K562 (cell line): ENCODE results near the gene RASSF6. TPM values are rescaled to one million over a fixed set of nuclear protein-coding genes. Genes with fewer than 3 reads are reported as not detected.
"Not testable (repeated sequence)": the region's sequence is repeated elsewhere in the genome, so short reads cannot be mapped to it uniquely, and the experiment has no call there.

Source experiments
- ATAC-seq: fragments of 200-7000 bp; cut with Tn5 transposase; 3 replicates; pipeline ENCODE4 v1.9.1; 2020; ENCODE audit warnings: moderate library complexity
- BruUV-seq: library from RNA; stranded (reverse); fragments of 400-500 nt; replicated peaks from 2 replicates; lab custom pipeline; 2021; lab: Mats Ljungman, UMichigan
- CTCF ChIA-PET: fragments of 300-600 bp; formaldehyde crosslinking; extraction: SDS; loops from one replicate; lab custom pipeline; 2021; ENCODE audit warnings: low intra/inter-chr PET ratio; lab: Yijun Ruan, JAX
- POLR2A ChIA-PET: fragments of 300-600, 350-650 bp; sonication (Branson Sonifier 250); formaldehyde crosslinking; extraction: SDS; loops from one replicate; lab custom pipeline; 2021; ENCODE audit warnings: antibody characterized with exemption, inconsistent platforms; lab: Yijun Ruan, JAX
- DNase-seq, 4 experiments: peaks; one replicate each; pipeline versions ENCODE4 v3.0.0 to v3.0.0-alpha.2; 2011 to 2018; ENCODE audit warnings: low spot score in 3 of 4, mixed read lengths in 3 of 4; ENCODE audit errors: extremely low read depth in 1 of 4
- FAIRE-seq: peaks from 2 replicates; lab custom pipeline; 2011; peaks lifted over from hg19 to GRCh38; lab: Jason Lieb, UNC
- H2AFZ ChIP-seq: 2 replicates; pipeline ENCODE4 v1.6.0; 2011; ENCODE audit warnings: low read depth, low read length, control low read depth, inconsistent platforms
- H3K27ac ChIP-seq: fragments of 200-600 bp; 3 replicates; pipeline ENCODE4 v1.8.0; 2011; ENCODE audit warnings: low read depth, mild to moderate bottlenecking, control low read depth, inconsistent platforms, low read length, moderate library complexity, mixed read lengths; ENCODE audit errors: extremely low read depth
- H3K27me3 ChIP-seq, 2 experiments: fragments of 300-600 bp in 1 of 2; 2 replicates in 1 of 2; 3 replicates in 1 of 2; pipeline versions ENCODE4 v1.6.0 to v1.8.0; 2011; ENCODE audit warnings: inconsistent platforms in 2 of 2, low read length in 2 of 2, mild to moderate bottlenecking in 1 of 2, mixed read lengths in 1 of 2, moderate library complexity in 1 of 2; ENCODE audit not compliant: control insufficient read depth in 2 of 2, insufficient read depth in 2 of 2
- H3K36me3 ChIP-seq: fragments of 300-600 bp; 3 replicates; pipeline ENCODE4 v1.8.0; 2011; ENCODE audit warnings: mild to moderate bottlenecking, low read length, inconsistent platforms; ENCODE audit not compliant: control insufficient read depth, insufficient read depth
- H3K4me1 ChIP-seq, 2 experiments: fragments of 200-600 bp in 1 of 2; replicated peaks in 1 of 2; 2 replicates in 1 of 2; 3 replicates in 1 of 2; pipeline versions ENCODE4 v1.5.1 to v1.8.0; 2011; ENCODE audit warnings: inconsistent platforms in 2 of 2, low read length in 2 of 2, mild to moderate bottlenecking in 1 of 2, mixed read lengths in 1 of 2, moderate library complexity in 1 of 2; ENCODE audit not compliant: control insufficient read depth in 2 of 2, insufficient read depth in 2 of 2
- H3K4me2 ChIP-seq: 2 replicates; pipeline ENCODE4 v1.6.1; 2011; ENCODE audit warnings: low read length, control low read depth, inconsistent platforms, mixed read lengths; ENCODE audit not compliant: insufficient read depth
- H3K4me3 ChIP-seq: fragments of 200-600 bp; sonication (generic), shearing (Covaris generic); 2 replicates; pipeline ENCODE4 v1.5.1; 2016; ENCODE audit warnings: control low read depth, inconsistent platforms
- H3K79me2 ChIP-seq: fragments of 200-600 bp; 3 replicates; pipeline ENCODE4 v1.8.0; 2011; ENCODE audit warnings: low read length, inconsistent platforms; ENCODE audit not compliant: control insufficient read depth, insufficient read depth
- H3K9ac ChIP-seq, 2 experiments: 2 replicates each; pipeline versions ENCODE4 v1.6.0 to v1.6.1; 2011; ENCODE audit warnings: low read depth in 2 of 2, low read length in 2 of 2, control low read depth in 1 of 2, inconsistent platforms in 1 of 2, mild to moderate bottlenecking in 1 of 2, mixed read lengths in 1 of 2; ENCODE audit not compliant: insufficient read depth in 1 of 2
- H3K9me1 ChIP-seq: one replicate; pipeline ENCODE4 v1.6.0; 2011; ENCODE audit warnings: inconsistent platforms, mild to moderate bottlenecking, low read length, moderate library complexity; ENCODE audit not compliant: control insufficient read depth, insufficient read depth
- H3K9me3 ChIP-seq: replicated peaks from 2 replicates; pipeline ENCODE4 v1.5.1; 2011; ENCODE audit warnings: low read depth, low read length, inconsistent platforms; ENCODE audit not compliant: control insufficient read depth, insufficient read depth
- H4K20me1 ChIP-seq: replicated peaks from 2 replicates; pipeline ENCODE4 v1.6.1; 2011; ENCODE audit warnings: low read length, inconsistent platforms, mixed read lengths; ENCODE audit not compliant: control insufficient read depth, insufficient read depth
- CREM ChIP-seq: IDR thresholded peaks from 2 replicates; pipeline ENCODE4 v1.6.1; 2014; ENCODE audit warnings: antibody characterized with exemption, low read depth
- DEAF1 ChIP-seq: fragments of 450-650 bp; formaldehyde crosslinking; IDR thresholded peaks from 2 replicates; pipeline ENCODE4 v1.4.0; 2020; ENCODE audit warnings: mild to moderate bottlenecking, moderate library complexity
- GTF2A2 ChIP-seq: IDR thresholded peaks from 2 replicates; pipeline ENCODE4 v1.6.1; 2016; ENCODE audit warnings: mild to moderate bottlenecking, missing genetic modification characterization, missing compliant biosample characterization
- KLF16 ChIP-seq: IDR thresholded peaks from 2 replicates; pipeline ENCODE4 v1.6.1; 2016; ENCODE audit warnings: antibody characterized with exemption
- LCOR ChIP-seq: sonication (generic); formaldehyde crosslinking; IDR thresholded peaks from 2 replicates; pipeline ENCODE4 v1.8.0; 2022; ENCODE audit warnings: mild to moderate bottlenecking, missing genetic modification reagents
- MAZ ChIP-seq, 2 experiments: fragments of 450-650 bp in 1 of 2; sonication (generic) in 1 of 2; formaldehyde crosslinking; IDR thresholded peaks in 1 of 2; conservative IDR thresholded peaks in 1 of 2; 2 replicates each; pipeline versions ENCODE4 v1.4.0 to v1.5.0; 2020; ENCODE audit warnings: mild to moderate bottlenecking in 1 of 2, missing genetic modification reagents in 1 of 2
- NCOR1 ChIP-seq: fragments of 450-650 bp; IDR thresholded peaks from 2 replicates; pipeline ENCODE4 v1.6.1; 2016; ENCODE audit warnings: mild to moderate bottlenecking, moderate library complexity
- NFE2 ChIP-seq: IDR thresholded peaks from 2 replicates; pipeline ENCODE4 v1.6.1; 2014; ENCODE audit warnings: antibody characterized with exemption, low read depth
- SAFB2 ChIP-seq: fragments of 200-400 bp; formaldehyde crosslinking; IDR thresholded peaks from 2 replicates; pipeline ENCODE4 v1.6.1; 2018; ENCODE audit warnings: borderline replicate concordance, low read length, low read depth, moderate library complexity; ENCODE audit not compliant: severe bottlenecking
- SLC30A9 ChIP-seq: fragments of 250-450 bp; sonication (Bioruptor Pico); IDR thresholded peaks from 2 replicates; pipeline ENCODE4 v1.8.0; 2022; ENCODE audit warnings: mild to moderate bottlenecking, moderate library complexity
- SMC3 ChIP-seq: conservative IDR thresholded peaks from 2 replicates; pipeline ENCODE4 v1.6.1; 2011; ENCODE audit warnings: low read depth, low read length, improper control_type of control experiment; ENCODE audit not compliant: insufficient read depth
- ZNF324 ChIP-seq: fragments of 250-450 bp; sonication (Bioruptor Pico); IDR thresholded peaks from 2 replicates; pipeline ENCODE4 v1.4.0; 2020; ENCODE audit warnings: mild to moderate bottlenecking
- ZNF384 ChIP-seq: IDR thresholded peaks from 2 replicates; pipeline ENCODE4 v1.6.1; 2012; ENCODE audit warnings: low read depth, low read length, improper control_type of control experiment
- WGBS: fragments of 100-300 bp; shearing (Covaris generic); methylation state at CpG from one replicate; pipeline ENCODE4 v1.1.6; 2016; ENCODE audit warnings: low coverage, mixed read lengths; ENCODE audit not compliant: insufficient coverage; ENCODE audit errors: missing lambda C conversion rate; 5-methylcytosine and 5-hydroxymethylcytosine counted together
- in situ Hi-C: fragments of 300-500 bp; cut with MboI; formaldehyde crosslinking; loops from 4 replicates; pipeline ENCODE4 v1.15.0; 2018; ENCODE audit warnings: inconsistent platforms, mixed read lengths
- intact Hi-C: fragments of 100-400 bp; cut with micrococcal nuclease; formaldehyde crosslinking; loops from 2 replicates; pipeline ENCODE4 v1.14.2; 2022
- polyA plus RNA-seq, 8 experiments: library from polyadenylated mRNA; depleted of rRNA in 4 of 8; stranded (reverse) in 5 of 8; unstranded in 3 of 8; fragments of >200 nt; fragmentation: Nextera tagmentation in 2 of 8; fragmentation: Illumina TruSeq in 1 of 8; extraction: Ambion mirVana in 2 of 8; extraction: Trizol in 1 of 8; gene quantifications; 2 replicates each; pipeline versions ENCODE4 v1.2.1 to v1.2.3, GENCODE V29; 2011 to 2014; ENCODE audit warnings: inconsistent platforms in 1 of 8, missing spikeins in 1 of 8
- total RNA-seq, 7 experiments: library from RNA; depleted of rRNA in 6 of 7; stranded (reverse); fragments of >200 nt in 6 of 7; fragmentation: Illumina TruSeq in 2 of 7; extraction: Trizol in 2 of 7; gene quantifications; 2 replicates each; pipeline versions ENCODE4 v1.2.1 to v1.2.3, GENCODE V29; 2011 to 2021; ENCODE audit warnings: low replicate concordance in 1 of 7
- TF ChIP-seq, protein P1 (sequence below): sonication (generic); formaldehyde crosslinking; IDR thresholded peaks from 2 replicates; pipeline ENCODE4 v1.5.0; 2020; ENCODE audit warnings: missing genetic modification reagents
- TF ChIP-seq, protein P2 (sequence below): fragments of 250-450 bp; sonication (Bioruptor Pico); IDR thresholded peaks from 2 replicates; pipeline ENCODE4 v1.5.1; 2021; ENCODE audit warnings: mild to moderate bottlenecking

The RASSF6 gene
- total and polyA plus RNA-seq, 9 of the 15 experiments (the other 6 are each of a cell fraction or from before 2014, with no cell fraction given): under 0.01 to 0.25 (median 0.06) TPM; not detected in 1

DNA sequence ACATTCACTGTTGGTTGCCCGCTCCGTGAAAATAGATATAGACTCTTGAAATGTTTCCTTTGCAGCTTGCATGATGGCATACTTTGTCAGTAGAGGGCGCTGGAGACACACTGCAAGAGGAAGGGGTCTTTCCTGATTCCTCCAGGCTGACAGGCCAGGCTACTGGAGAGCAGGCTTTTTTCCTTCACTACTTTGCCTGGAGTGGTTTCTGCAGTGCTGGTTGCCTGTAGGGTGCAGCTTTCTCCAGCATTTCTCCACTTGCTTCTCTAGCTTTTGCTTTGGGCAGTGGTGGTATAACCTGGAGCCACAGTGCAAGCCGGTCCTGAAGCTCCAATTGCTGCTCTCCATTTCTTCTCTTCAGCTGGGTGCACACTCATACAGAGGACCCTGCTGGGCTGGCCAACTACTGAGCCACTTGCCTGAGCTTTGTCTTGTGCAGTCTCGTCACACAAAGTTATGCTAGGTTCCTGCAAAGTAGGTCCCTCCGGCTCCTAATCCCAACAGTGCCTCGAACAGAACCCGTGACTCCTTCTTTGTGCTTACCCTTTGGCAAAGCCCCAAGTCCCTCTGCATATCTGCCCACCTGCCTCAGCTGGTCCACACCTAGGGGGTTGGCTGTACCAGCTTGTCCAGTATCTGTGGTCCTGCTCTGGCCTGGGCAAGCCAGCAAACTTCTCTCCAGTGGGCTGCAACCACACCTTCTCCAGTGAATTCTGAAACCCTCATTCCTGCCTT, 46.3 kb downstream of the RASSF6 start (continued):
- TF ChIP-seq MAZ (CRISPR knock-in tag; conservative IDR thresholded peaks at IDR 0.05 in 1 of 2, IDR thresholded peaks at IDR 0.05 in 1 of 2) (0 out of 4 replicates have a peak, but pooled peaks of 1 of the 2 experiments have one; percentile 21), NCOR1 (no peak), DEAF1 (CRISPR knock-in tag) (peak; percentile 63), SAFB2 (no peak), LCOR (CRISPR knock-in tag) (no peak), KLF16 (peak; percentile 24; the same call in 1 of the 2 replicates), SMC3 (peak; percentile 81), ZNF384 (peak; percentile 35; the same call in 1 of the 2 replicates), CREM (0 out of 2 replicates have a peak, but pooled peaks have one; percentile 28), ZNF324 (no peak), GTF2A2 (tag) (no peak), SLC30A9 (CRISPR knock-in tag) (no peak), NFE2 (no peak)
- TF ChIP-seq, protein P1, sequence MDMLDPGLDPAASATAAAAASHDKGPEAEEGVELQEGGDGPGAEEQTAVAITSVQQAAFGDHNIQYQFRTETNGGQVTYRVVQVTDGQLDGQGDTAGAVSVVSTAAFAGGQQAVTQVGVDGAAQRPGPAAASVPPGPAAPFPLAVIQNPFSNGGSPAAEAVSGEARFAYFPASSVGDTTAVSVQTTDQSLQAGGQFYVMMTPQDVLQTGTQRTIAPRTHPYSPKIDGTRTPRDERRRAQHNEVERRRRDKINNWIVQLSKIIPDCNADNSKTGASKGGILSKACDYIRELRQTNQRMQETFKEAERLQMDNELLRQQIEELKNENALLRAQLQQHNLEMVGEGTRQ (CRISPR knock-in tag): no peak
- TF ChIP-seq, protein P2, sequence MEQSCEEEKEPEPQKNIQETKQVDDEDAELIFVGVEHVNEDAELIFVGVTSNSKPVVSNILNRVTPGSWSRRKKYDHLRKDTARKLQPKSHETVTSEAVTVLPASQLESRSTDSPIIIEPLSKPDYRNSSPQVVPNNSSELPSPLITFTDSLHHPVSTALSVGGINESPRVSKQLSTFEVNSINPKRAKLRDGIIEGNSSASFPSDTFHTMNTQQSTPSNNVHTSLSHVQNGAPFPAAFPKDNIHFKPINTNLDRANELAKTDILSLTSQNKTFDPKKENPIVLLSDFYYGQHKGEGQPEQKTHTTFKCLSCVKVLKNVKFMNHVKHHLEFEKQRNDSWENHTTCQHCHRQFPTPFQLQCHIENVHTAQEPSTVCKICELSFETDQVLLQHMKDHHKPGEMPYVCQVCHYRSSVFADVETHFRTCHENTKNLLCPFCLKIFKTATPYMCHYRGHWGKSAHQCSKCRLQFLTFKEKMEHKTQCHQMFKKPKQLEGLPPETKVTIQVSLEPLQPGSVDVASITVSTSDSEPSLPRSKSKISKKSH: no peak

DNA sequence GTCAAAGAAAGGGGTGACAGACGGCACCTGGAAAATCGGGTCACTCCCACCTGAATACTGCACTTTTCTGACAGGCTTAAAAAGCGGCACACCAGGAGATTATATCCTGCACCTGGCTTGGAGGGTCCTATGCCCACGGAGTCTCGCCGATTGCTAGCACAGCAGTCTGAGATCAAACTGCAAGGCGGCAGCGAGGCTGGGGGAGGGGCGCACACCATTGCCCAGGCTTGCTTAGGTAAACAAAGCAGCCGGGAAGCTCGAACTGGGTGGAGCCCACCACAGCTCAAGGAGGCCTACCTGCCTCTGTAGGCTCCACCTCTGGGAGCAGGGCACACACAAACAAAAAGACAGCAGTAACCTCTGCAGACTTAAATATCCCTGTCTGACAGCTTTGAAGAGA, 69.4 kb downstream of the RASSF6 start:
- H2AFZ ChIP-seq, H3K4me3 ChIP-seq, H3K27ac ChIP-seq, H3K79me2 ChIP-seq, DNase-seq, BruUV-seq, H3K9ac ChIP-seq, FAIRE-seq, H3K4me2 ChIP-seq, ATAC-seq, H3K27me3 ChIP-seq, H3K36me3 ChIP-seq, POLR2A ChIA-PET, H3K9me1 ChIP-seq, intact Hi-C loops, in situ Hi-C loops, CTCF ChIA-PET, H4K20me1 ChIP-seq, H3K4me1 ChIP-seq, H3K9me3 ChIP-seq: not testable (repeated sequence)
- 22% methylated on average over 9 of the region's 11 CpGs for WGBS
